PFSK-1 (cell line): ENCODE data around the gene EWSR1.

ENCODE experiments used
- FOXP2 ChIP-seq: optimal IDR thresholded peaks from 2 replicates; pipeline ENCODE3; 2011; ENCODE audit warnings: borderline replicate concordance, control low read depth, inconsistent platforms; ENCODE audit not compliant: insufficient read depth; ENCODE audit errors: extremely low read length, extremely low read depth
- POLR2AphosphoS5 ChIP-seq: IDR thresholded peaks from 2 replicates; pipeline ENCODE4 v1.6.1; 2012; ENCODE audit warnings: low read depth, mild to moderate bottlenecking, control low read depth, low read length, moderate library complexity
- SIN3A ChIP-seq: IDR thresholded peaks from 2 replicates; pipeline ENCODE4 v1.6.1; 2012; ENCODE audit warnings: mild to moderate bottlenecking, low read length, moderate library complexity, borderline replicate concordance; ENCODE audit not compliant: insufficient read depth
- TAF1 ChIP-seq: IDR thresholded peaks from 2 replicates; pipeline ENCODE4 v1.6.1; 2012; ENCODE audit warnings: low read length, control low read depth, borderline replicate concordance; ENCODE audit not compliant: insufficient read depth
- TF ChIP-seq, protein P1 (sequence below), 2 experiments: IDR thresholded peaks; 2 replicates each; pipeline versions ENCODE4 v1.6.1 to v1.8.0; 2011 to 2012; ENCODE audit warnings: low read depth in 2 of 2, low read length in 2 of 2, control low read depth in 1 of 2, inconsistent platforms in 1 of 2, mild to moderate bottlenecking in 1 of 2, moderate library complexity in 1 of 2; ENCODE audit not compliant: insufficient read depth in 1 of 2

DNA sequence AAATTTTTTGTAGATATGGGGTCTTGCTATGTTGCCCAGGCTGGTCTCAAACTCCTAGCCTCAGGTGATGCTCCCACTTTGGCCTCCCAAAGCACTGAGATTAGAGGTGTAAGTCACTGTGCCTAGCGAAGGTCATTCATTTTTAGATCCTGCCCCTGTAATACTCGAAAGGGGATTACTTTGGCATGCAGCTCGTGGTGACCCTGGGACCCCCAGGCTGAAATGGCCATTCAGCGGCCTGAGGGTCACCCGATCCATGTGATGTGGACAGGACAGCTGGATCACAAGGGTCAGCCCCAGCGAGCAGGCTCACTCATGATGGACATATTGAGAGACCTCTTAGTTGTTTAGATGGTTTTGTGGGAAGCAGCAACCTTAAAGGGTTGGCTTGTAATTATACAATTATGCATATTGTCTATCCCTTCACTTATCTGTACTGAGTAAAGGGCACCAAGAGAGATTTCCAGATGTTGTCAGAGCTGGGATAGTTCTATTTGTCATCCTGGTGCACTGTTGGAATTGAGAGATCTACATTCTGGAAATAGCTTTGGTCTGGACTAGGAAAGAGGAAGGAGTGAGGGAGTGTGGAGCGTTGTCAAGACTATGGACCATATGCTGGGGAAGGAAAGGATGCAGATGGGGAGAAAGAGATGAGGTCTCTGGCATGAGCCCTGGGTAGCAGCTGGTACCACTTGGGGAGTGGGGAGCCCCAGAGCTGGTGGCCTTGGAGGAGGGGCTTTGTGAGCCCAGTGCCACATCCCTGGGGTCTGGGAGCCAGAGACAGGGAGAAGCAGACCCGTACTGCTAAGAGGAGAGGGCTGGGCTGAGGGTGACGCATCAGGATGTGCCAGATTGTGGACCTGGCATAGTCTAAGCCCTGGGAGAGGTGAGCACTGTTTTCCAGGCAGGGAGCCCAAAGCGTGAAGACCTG is 15.8 kb upstream of the EWSR1 start:
- no peak for TF ChIP-seq SIN3A
- TF ChIP-seq POLR2AphosphoS5, result no peak
- TF ChIP-seq, protein P1, sequence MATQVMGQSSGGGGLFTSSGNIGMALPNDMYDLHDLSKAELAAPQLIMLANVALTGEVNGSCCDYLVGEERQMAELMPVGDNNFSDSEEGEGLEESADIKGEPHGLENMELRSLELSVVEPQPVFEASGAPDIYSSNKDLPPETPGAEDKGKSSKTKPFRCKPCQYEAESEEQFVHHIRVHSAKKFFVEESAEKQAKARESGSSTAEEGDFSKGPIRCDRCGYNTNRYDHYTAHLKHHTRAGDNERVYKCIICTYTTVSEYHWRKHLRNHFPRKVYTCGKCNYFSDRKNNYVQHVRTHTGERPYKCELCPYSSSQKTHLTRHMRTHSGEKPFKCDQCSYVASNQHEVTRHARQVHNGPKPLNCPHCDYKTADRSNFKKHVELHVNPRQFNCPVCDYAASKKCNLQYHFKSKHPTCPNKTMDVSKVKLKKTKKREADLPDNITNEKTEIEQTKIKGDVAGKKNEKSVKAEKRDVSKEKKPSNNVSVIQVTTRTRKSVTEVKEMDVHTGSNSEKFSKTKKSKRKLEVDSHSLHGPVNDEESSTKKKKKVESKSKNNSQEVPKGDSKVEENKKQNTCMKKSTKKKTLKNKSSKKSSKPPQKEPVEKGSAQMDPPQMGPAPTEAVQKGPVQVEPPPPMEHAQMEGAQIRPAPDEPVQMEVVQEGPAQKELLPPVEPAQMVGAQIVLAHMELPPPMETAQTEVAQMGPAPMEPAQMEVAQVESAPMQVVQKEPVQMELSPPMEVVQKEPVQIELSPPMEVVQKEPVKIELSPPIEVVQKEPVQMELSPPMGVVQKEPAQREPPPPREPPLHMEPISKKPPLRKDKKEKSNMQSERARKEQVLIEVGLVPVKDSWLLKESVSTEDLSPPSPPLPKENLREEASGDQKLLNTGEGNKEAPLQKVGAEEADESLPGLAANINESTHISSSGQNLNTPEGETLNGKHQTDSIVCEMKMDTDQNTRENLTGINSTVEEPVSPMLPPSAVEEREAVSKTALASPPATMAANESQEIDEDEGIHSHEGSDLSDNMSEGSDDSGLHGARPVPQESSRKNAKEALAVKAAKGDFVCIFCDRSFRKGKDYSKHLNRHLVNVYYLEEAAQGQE (IDR thresholded peaks at IDR 0.05; ENCODE audit: insufficient read depth in 1 of 2, low read depth in 2 of 2, low read length in 2 of 2), result no peak
- TF ChIP-seq TAF1, result no peak
- no peak for TF ChIP-seq FOXP2
